NT2/D1 (cell line): ENCODE data around the gene FIS1.

Experiments
- SUZ12 ChIP-seq: IDR thresholded peaks from 2 replicates; pipeline ENCODE4 v1.6.1; 2011; ENCODE audit not compliant: insufficient read length, insufficient read depth; ENCODE audit errors: extremely low read depth
- YY1 ChIP-seq: IDR thresholded peaks from 2 replicates; pipeline ENCODE4 v1.6.1; 2011; ENCODE audit not compliant: insufficient read length, insufficient read depth
- ZNF274 ChIP-seq: IDR thresholded peaks from 2 replicates; pipeline ENCODE4 v1.6.1; 2011; ENCODE audit warnings: mild to moderate bottlenecking, low read depth, low read length

- TF ChIP-seq SUZ12 = no peak
- no peak for TF ChIP-seq YY1
- no peak for TF ChIP-seq ZNF274
These were observed 3.4 kb upstream of the FIS1 start for GRCh38 chr7:101248276-101248675.
